GM10266 (cell line): ENCODE measurements around the gene FNBP1.
"Not testable (repeated sequence)": the region's sequence is repeated elsewhere in the genome, so short reads cannot be mapped to it uniquely, and the experiment has no call there.

Experiments used
- DNase-seq: peaks from one replicate; pipeline ENCODE4 v3.0.0; 2012; ENCODE audit errors: extremely low spot score
- TF ChIP-seq, protein P1 (sequence below): IDR thresholded peaks from 2 replicates; pipeline ENCODE4 v1.5.1; 2012; ENCODE audit warnings: mild to moderate bottlenecking, low read depth; ENCODE audit not compliant: control insufficient read depth, insufficient read depth; ENCODE audit errors: missing control alignments

Gene FNBP1

DNA sequence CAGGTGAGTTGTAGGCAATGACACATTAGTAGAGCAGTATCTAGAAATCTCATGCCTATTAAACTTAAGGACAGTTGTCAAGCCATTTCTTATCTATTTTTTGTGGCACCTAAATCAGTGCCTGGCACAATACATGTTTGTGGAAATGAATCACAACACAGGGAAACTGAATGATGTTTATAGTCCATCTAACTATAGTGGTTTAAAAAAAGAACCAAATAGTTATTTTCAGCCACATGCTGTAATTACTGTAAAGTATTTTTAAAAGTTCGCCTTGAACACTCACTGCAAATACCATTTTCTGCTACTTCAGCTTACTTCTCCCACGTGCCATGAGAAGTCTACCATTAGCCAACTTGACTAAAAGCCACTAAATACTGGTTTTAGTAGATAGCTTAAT lies 21.9 kb downstream of the FNBP1 start:
- DNase-seq = no peak

GRCh38 chr9:130020618-130021017 lies 22.4 kb downstream of the FNBP1 start:
- no peak for DNase-seq
- TF ChIP-seq, protein P1, sequence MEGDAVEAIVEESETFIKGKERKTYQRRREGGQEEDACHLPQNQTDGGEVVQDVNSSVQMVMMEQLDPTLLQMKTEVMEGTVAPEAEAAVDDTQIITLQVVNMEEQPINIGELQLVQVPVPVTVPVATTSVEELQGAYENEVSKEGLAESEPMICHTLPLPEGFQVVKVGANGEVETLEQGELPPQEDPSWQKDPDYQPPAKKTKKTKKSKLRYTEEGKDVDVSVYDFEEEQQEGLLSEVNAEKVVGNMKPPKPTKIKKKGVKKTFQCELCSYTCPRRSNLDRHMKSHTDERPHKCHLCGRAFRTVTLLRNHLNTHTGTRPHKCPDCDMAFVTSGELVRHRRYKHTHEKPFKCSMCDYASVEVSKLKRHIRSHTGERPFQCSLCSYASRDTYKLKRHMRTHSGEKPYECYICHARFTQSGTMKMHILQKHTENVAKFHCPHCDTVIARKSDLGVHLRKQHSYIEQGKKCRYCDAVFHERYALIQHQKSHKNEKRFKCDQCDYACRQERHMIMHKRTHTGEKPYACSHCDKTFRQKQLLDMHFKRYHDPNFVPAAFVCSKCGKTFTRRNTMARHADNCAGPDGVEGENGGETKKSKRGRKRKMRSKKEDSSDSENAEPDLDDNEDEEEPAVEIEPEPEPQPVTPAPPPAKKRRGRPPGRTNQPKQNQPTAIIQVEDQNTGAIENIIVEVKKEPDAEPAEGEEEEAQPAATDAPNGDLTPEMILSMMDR = no peak

More for the DNA sequence above, 21.9 kb downstream of the FNBP1 start:
- TF ChIP-seq, protein P1 = no peak

- TF ChIP-seq, protein P1 = no peak
- DNase-seq = no peak
Measured at GRCh38 chr9:130018265-130018664, 24.7 kb downstream of the FNBP1 start.

GRCh38 chr9:130017510-130017909 lies 25.5 kb downstream of the FNBP1 start:
- not testable (repeated sequence) for DNase-seq

DNA sequence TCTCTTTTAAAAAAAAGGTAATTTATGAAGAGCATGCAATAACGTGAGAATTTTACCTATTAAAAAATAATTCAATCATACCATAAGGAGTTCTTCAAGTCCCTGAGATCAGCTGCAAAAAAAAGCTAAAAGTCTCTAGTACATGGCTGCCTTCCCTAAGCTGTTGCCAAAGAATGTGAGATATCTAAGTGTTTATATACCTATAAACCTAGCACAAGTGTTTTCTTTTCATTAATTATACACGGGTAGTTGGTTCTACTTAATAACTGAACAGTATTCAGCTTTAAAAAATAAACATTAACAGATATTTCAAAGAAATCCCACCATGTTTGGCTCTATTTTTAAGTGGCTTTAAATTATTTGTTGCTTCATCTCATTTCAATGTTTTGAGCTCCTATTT lies 25.9 kb downstream of the FNBP1 start:
- TF ChIP-seq, protein P1 = no peak
- no peak for DNase-seq

DNA sequence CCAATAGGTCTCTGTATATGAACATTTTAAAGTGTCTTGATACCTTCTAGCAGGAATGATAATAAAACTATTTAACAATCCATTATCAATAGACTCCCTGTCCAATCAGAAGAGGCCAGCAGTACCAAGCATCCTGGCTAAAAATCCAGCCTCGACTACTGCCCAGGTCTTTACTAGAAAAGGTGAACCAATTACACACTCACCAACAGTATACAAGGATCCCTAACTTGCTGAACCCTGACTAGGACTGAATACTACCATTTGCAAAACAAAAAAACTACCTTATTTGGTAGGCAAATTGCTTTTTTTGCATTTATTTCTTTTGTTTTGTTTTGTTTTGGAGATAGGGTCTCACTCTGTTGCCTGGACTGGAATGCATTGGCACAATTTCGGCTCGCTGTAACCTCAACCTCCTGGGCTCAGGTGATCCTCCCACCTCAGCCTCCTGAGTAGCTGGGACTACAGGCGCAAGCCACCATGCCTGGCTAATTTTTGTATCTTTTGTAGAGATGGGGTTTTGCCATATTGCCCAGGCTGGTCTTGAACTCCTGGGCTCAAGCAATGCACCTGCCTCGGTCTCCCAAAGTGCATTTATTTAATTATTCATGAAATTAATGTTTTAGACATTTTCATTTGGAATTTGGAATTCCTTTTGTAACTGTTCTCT lies 27.5 kb downstream of the FNBP1 start:
- TF ChIP-seq, protein P1 = no peak
- no peak for DNase-seq

GRCh38 chr9:130013326-130013725 lies 29.7 kb downstream of the FNBP1 start:
- no peak for DNase-seq
- TF ChIP-seq, protein P1 = no peak
